MG63 (cell line): ENCODE results near the gene COL1A2. TPM values are rescaled to one million over a fixed set of nuclear protein-coding genes. Genes with fewer than 3 reads are reported as not detected.

Experiments
- DNase-seq: peaks from one replicate; pipeline ENCODE4 v3.0.0-alpha.2; 2020
- H3K27me3 ChIP-seq: fragments of 250-450 bp; sonication (Bioruptor Pico); 2 replicates; pipeline ENCODE4 v1.5.1; 2020; ENCODE audit warnings: mild to moderate bottlenecking, moderate library complexity
- H3K36me3 ChIP-seq: fragments of 250-450 bp; sonication (Bioruptor Pico); 2 replicates; pipeline ENCODE4 v1.5.1; 2020; ENCODE audit warnings: mild to moderate bottlenecking, moderate library complexity
- H3K4me3 ChIP-seq: fragments of 250-450 bp; sonication (Bioruptor Pico); 2 replicates; pipeline ENCODE4 v1.5.1; 2020; ENCODE audit warnings: mild to moderate bottlenecking, moderate library complexity
- H3K9me3 ChIP-seq: fragments of 250-450 bp; sonication (Bioruptor Pico); 2 replicates; pipeline ENCODE4 v1.5.1; 2020; ENCODE audit warnings: mild to moderate bottlenecking, moderate library complexity
- total RNA-seq: library from RNA; depleted of rRNA; stranded (reverse); fragments of >200 nt; shearing (Covaris generic); gene quantifications from 2 replicates; pipeline ENCODE4 v1.2.3, GENCODE V29; 2014; ENCODE audit warnings: low replicate concordance

The COL1A2 gene
- total RNA-seq, 1 experiment from 2014 or later = 306 TPM

- Histone ChIP-seq H3K4me3 (no peak overlapping the region), H3K9me3 (no peaks in the 10 kb centered on the region), H3K36me3 (no peaks in the 10 kb centered on the region), H3K27me3 (no peaks in the 10 kb centered on the region)
- peak; percentile 39 for DNase-seq
Measured at GRCh38 chr7:94436018-94436604, 41.4 kb downstream of the COL1A2 start.

- Histone ChIP-seq H3K4me3 (no peak overlapping the region), H3K27me3 (no peaks in the 10 kb centered on the region), H3K36me3 (no peaks in the 10 kb centered on the region), H3K9me3 (no peaks in the 10 kb centered on the region)
- DNase-seq = no peak
Measured at GRCh38 chr7:94436700-94437099, 42.0 kb downstream of the COL1A2 start.

GRCh38 chr7:94439893-94440381, 45.2 kb downstream of the COL1A2 start:
- no peak for DNase-seq
- H3K27me3 ChIP-seq = 0 out of 2 replicates have a peak, but pooled peaks cover 3% of the 10 kb centered on the region
- no peak overlapping the region for H3K4me3 ChIP-seq
- no peaks in the 10 kb centered on the region for H3K9me3 ChIP-seq
- no peaks in the 10 kb centered on the region for H3K36me3 ChIP-seq

GRCh38 chr7:94440451-94441039, 45.9 kb downstream of the COL1A2 start:
- H3K9me3 ChIP-seq = no peaks in the 10 kb centered on the region
- no peaks in the 10 kb centered on the region for H3K36me3 ChIP-seq
- no peak overlapping the region for H3K4me3 ChIP-seq
- H3K27me3 ChIP-seq = 0 out of 2 replicates have a peak, but pooled peaks cover 3% of the 10 kb centered on the region
- DNase-seq = no peak

- 0 out of 2 replicates have a peak, but pooled peaks cover 3% of the 10 kb centered on the region for H3K27me3 ChIP-seq
- no peak overlapping the region for H3K4me3 ChIP-seq
- H3K36me3 ChIP-seq = no peaks in the 10 kb centered on the region
- H3K9me3 ChIP-seq = no peaks in the 10 kb centered on the region
- DNase-seq = no peak
Measured at GRCh38 chr7:94441138-94441537, 46.4 kb downstream of the COL1A2 start.

- H3K36me3 ChIP-seq = no peaks in the 10 kb centered on the region
- H3K9me3 ChIP-seq = no peaks in the 10 kb centered on the region
- H3K27me3 ChIP-seq = 0 out of 2 replicates have a peak, but pooled peaks cover 3% of the 10 kb centered on the region
- no peak overlapping the region for H3K4me3 ChIP-seq
- DNase-seq = no peak
Measured at GRCh38 chr7:94442639-94443038, 47.9 kb downstream of the COL1A2 start.

- H3K36me3 ChIP-seq = no peaks in the 10 kb centered on the region
- no peaks in the 10 kb centered on the region for H3K9me3 ChIP-seq
- 0 out of 2 replicates have a peak, but pooled peaks cover 3% of the 10 kb centered on the region for H3K27me3 ChIP-seq
- DNase-seq = no peak
- no peak overlapping the region for H3K4me3 ChIP-seq
Measured at GRCh38 chr7:94444813-94445212, 50.1 kb downstream of the COL1A2 start.

GRCh38 chr7:94445696-94446194, 51.0 kb downstream of the COL1A2 start:
- Histone ChIP-seq H3K9me3 (no peaks in the 10 kb centered on the region), H3K4me3 (no peak overlapping the region), H3K36me3 (no peaks in the 10 kb centered on the region), H3K27me3 (0 out of 2 replicates have a peak, but pooled peaks cover 3% of the 10 kb centered on the region)
- no peak for DNase-seq

GRCh38 chr7:94446308-94446707, 51.6 kb downstream of the COL1A2 start:
- DNase-seq = no peak
- 0 out of 2 replicates have a peak, but pooled peaks cover 3% of the 10 kb centered on the region for H3K27me3 ChIP-seq
- H3K9me3 ChIP-seq = no peaks in the 10 kb centered on the region
- no peaks in the 10 kb centered on the region for H3K36me3 ChIP-seq
- no peak overlapping the region for H3K4me3 ChIP-seq

GRCh38 chr7:94449151-94449725, 54.5 kb downstream of the COL1A2 start:
- no peaks in the 10 kb centered on the region for H3K9me3 ChIP-seq
- no peaks in the 10 kb centered on the region for H3K36me3 ChIP-seq
- H3K27me3 ChIP-seq = 0 out of 2 replicates have a peak, but pooled peaks cover 3% of the 10 kb centered on the region
- no peak overlapping the region for H3K4me3 ChIP-seq
- DNase-seq = no peak

GRCh38 chr7:94450044-94450697, 55.5 kb downstream of the COL1A2 start:
- no peaks in the 10 kb centered on the region for H3K27me3 ChIP-seq
- H3K4me3 ChIP-seq = no peak overlapping the region
- no peaks in the 10 kb centered on the region for H3K9me3 ChIP-seq
- DNase-seq = no peak
- no peaks in the 10 kb centered on the region for H3K36me3 ChIP-seq

- Histone ChIP-seq H3K9me3 (no peaks in the 10 kb centered on the region), H3K27me3 (no peaks in the 10 kb centered on the region), H3K4me3 (no peak overlapping the region), H3K36me3 (no peaks in the 10 kb centered on the region)
- no peak for DNase-seq
Measured at GRCh38 chr7:94451187-94451586, 56.5 kb downstream of the COL1A2 start.

- no peak for DNase-seq
- no peak overlapping the region for H3K4me3 ChIP-seq
- H3K9me3 ChIP-seq = no peaks in the 10 kb centered on the region
- H3K36me3 ChIP-seq = no peaks in the 10 kb centered on the region
- H3K27me3 ChIP-seq = no peaks in the 10 kb centered on the region
Measured at GRCh38 chr7:94452239-94452638, 57.5 kb downstream of the COL1A2 start.

GRCh38 chr7:94453898-94454297, 59.2 kb downstream of the COL1A2 start:
- DNase-seq = no peak
- H3K9me3 ChIP-seq = no peaks in the 10 kb centered on the region
- no peaks in the 10 kb centered on the region for H3K36me3 ChIP-seq
- H3K27me3 ChIP-seq = no peaks in the 10 kb centered on the region
- H3K4me3 ChIP-seq = no peak overlapping the region

GRCh38 chr7:94458041-94458440, 63.3 kb downstream of the COL1A2 start:
- Histone ChIP-seq H3K9me3 (no peaks in the 10 kb centered on the region), H3K4me3 (no peak overlapping the region), H3K27me3 (no peaks in the 10 kb centered on the region), H3K36me3 (no peaks in the 10 kb centered on the region)
- DNase-seq = no peak

GRCh38 chr7:94466516-94466915, 71.8 kb downstream of the COL1A2 start:
- DNase-seq = no peak
- no peaks in the 10 kb centered on the region; the same call in 1 of the 2 replicates for H3K9me3 ChIP-seq

GRCh38 chr7:94471604-94472003, 76.9 kb downstream of the COL1A2 start:
- Histone ChIP-seq H3K4me3 (no peak overlapping the region), H3K9me3 (no peaks in the 10 kb centered on the region; the same call in 1 of the 2 replicates), H3K27me3 (no peaks in the 10 kb centered on the region), H3K36me3 (no peaks in the 10 kb centered on the region)
- DNase-seq = no peak

More at GRCh38 chr7:94466516-94466915, 71.8 kb downstream of the COL1A2 start:
- Histone ChIP-seq H3K36me3 (no peaks in the 10 kb centered on the region), H3K27me3 (no peaks in the 10 kb centered on the region), H3K4me3 (no peak overlapping the region)
